ENCODE results near the gene DSC3.

DSC3 gene

DNA sequence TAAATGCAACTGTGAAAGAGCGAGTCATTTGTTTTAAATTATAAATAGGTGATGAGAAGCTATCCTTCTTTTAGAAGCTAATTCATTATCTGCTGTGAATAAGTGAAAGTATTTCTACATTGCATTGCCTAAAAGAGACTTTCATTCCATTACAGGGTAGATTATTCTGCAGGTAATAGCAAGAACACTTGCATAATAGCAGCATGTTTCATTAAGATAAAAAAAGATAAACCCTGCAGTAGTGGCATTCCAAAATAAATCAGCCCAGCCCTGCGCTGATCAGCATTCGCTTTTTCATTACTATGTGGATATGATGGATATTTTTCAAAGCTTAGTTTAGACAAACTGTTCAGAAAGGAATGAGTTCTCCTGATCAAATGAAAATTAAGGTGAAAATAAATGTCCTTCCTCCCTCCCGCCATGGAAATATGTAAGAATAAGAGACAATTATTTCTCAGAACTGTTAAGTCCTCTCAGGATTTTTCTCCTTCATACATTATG, 72.8 kb downstream of the DSC3 start:
- DNase-seq = no peak

DNA sequence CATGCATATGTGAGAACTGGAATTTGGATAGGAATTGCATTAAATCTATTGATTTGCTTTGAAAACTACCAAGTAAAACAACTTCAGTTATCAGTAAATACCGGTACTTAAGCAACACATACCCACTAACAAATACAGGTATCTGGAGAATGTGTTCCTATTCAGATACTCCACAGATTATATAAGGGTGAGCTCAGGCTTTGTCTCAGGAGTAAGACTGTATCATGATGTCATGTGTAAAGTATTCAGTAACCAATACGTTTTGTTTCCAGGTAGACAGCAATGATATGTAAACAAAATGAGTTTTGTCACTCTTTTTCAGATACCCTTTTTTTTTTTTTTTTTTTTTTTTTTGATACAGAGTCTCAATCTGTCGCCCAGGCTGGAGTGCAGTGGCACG, 74.8 kb downstream of the DSC3 start:
- no peak for DNase-seq

DNA sequence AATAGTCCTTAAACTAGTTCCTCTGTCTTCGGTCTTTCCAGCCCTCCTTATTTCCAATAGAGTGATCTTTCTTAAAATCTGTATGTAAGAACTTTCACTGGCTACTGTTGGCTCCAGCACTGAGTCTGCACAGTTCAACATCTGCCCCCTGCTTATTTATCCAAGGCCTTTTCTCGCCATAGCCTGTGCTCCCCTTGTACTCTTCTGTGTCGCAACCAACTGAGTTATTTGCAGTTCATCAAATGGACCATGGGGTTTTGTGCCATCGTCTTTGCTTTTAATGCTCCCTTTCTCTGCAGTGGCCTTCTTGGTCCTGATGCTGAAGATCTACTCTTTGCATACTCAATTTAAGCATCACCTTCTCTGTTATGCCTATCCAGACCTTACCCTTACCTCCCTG, 77.3 kb downstream of the DSC3 start:
- no peak for DNase-seq

DNA sequence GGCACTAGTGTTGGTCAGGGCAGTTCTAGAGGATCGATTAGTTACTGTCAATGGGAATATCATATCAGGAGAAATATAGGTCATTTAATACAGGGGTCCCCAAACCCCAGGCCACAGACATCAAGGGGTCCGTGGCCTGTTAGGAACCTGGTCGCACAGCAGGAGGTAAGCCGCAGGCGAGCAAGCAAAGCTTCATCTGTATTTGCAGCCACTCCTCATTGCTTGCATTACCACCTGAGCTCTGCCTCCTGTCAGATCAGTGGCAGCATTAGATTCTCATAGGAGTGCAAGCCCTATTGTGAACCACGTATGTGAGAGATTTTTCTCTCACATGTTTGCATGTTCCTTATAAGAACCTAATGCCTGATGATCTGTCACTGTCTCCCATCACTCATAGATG, 81.9 kb downstream of the DSC3 start:
- DNase-seq = no peak

DNA sequence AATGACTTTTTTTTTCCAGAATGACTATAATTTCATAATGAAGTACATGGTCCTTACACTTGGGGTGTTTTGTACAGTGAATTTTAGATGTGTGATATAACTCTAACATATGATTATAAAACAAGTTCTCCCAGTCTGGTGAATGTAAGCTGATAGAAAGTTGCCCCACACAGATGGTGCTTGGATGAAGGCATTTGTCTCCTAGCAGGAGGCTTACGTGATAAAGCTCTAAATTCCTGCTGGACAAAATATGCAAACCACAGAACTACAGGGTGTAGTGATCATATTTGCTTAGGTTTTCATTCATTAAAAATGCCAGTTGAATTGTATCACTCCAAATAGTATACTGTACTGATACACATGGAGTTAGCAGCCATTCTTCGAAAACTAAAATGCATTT, 85.5 kb downstream of the DSC3 start:
- DNase-seq = no peak

DNA sequence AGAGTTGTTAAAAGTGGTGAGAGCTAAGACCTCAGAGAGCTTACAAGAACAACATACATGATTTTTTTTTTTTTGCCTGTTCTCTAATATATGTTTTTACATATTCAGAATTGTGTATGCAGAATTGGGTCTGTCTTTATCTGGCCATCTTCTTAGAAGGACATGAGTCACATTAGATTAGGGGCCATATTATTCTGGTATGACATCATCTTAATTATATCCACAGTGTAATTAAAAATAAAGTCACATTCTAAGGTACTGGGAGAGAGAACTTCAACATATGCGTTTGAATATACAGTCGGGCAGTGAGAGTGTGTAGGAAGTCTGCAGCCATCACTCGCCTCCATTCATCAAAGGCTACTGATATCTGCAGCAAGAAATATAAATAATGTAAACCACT, 88.3 kb downstream of the DSC3 start:
- DNase-seq = no peak

DNA sequence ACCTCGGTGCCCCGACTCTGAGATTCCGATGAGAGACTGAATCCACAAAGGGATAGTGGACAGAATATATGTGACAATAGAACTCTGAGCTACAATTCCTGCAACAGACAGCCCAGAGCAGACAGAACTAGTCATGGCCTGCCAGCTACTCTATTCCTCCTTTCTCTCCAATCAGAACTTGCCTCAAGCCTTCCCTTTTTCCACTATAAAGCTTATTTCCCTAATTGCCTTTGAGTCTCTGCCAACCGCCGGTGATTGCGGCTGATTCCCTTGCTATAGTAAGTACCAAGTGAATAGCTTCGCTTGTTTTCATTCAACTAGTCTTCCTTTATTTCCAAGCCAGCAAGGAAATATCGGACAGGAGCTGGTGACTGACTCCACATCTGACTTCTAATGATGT, 96.8 kb downstream of the DSC3 start:
- no peak for DNase-seq

DNA sequence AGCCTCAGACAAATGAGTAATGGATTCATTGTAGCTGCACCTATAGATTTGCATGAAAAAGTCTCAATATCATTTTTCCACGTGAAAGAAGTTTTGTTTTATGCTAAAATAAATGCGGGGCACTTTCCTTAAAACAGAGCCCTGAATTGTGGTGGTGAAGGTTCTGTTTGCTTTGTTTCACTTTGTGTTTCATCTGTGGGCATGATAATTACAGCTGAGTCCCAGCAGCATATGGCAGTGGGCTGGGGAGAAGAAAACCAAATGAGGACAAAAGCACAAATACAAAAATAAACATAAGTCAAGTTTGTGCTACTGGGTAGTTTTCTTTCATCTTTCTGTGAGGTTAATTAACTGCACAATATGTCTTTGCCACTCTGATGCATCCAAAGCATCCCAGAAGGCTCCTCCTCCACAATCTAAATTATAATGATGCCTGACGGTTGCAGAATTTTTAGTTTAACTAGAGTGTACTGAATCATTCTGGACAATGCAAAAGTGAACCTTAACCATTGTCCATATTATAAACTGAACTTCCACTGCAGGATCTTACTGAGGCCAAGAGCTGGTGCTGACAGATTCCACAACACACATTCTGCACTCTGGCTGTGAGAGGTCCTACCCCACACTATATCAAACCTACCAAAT, 97.6 kb downstream of the DSC3 start:
- no peak for DNase-seq

DNA sequence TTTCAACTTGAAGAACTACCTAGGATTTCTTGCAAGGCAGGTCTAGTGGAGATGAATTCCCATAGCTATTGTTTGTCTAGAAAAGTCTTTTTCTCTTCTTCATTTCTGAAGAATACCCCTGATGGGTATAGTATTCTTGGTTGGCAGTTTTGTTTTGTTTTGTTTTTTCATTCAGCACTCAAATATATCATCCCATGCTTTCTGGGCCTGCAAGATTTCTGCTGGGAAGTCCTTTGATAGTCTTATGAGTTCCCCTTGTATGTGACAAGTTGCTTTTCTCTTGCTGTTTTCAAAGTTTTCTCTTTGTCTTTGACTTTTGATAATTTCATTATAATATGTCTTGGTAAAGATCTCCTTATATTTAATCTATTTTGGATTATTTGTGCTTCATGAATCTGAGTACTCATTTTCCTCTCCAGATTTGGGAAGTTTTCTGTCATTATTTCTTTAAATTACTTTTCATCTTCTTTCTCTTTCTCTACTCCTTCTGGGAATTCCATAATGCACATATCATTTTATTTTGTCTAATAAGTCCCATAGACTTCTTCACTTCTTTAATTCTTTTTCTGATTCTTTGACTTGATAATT, 101.5 kb downstream of the DSC3 start:
- DNase-seq = no peak

All from fibroblast of skin of right quadriceps (primary cell).